ENCODE measurements around the gene LIMK1.

LIMK1 gene

DNA sequence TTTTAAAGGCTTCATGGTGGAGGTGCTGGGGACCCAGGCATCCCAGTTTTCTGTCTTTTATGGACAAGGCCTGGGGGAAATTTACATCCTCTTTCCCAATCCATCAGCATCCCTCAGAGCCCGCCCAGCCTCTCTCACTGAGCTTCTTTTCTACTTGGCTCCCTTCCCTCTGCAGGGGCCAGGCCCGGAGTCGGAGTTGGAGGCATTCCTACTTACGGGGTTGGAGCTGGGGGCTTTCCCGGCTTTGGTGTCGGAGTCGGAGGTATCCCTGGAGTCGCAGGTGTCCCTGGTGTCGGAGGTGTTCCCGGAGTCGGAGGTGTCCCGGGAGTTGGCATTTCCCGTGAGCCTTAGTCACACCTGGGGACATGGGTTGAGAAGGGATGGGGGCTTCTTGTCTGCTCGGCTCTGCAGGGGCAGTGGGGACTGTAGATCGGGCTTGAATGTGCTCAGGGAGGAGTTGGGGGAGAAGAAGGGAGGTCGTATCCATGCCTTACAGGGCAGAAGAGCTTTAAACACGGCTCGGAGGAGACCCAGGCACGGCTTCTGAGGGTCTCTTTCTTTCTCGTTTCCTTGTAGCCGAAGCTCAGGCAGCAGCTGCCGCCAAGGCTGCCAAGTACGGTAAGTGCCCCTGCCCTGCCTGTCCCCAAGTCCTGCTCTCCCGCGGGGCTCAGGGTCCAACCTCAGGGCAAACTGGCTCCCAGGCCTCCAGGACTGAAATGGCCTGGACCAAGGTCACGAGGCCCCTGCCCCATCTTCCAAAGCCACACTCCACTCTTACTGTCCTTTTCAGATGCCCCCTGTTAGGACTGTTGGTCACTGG is 27.3 kb upstream of the LIMK1 start:
- DNase-seq = no peak

- no peak for DNase-seq
These were observed 26.2 kb upstream of the LIMK1 start for GRCh38 chr7:74057216-74057925.

GRCh38 chr7:74057987-74058386 is 25.6 kb upstream of the LIMK1 start:
- no peak for DNase-seq

- DNase-seq = no peak
These were observed 25.1 kb upstream of the LIMK1 start for GRCh38 chr7:74058486-74058885.

DNA sequence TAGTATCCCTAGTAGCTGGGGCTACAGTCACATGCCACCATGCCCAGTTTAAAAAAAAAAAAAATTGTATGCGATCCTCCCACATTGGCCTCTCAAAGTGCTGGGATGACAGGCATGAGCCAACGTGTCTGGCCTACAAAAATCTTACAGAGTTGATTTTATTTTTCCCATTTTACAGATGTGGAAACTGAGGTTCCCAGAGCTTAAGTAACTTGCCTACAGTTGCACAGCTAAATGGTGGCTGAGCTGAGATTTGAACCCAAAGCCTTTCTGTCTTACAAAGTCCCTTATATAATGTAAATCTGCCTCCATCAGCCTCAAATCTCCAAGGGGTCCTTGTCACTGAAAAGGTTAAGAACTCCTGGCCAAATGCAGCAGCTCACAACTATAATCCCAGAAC is 24.6 kb upstream of the LIMK1 start:
- DNase-seq = no peak

- DNase-seq = no peak
These were observed 23.7 kb upstream of the LIMK1 start for GRCh38 chr7:74059681-74060588.

GRCh38 chr7:74061840-74062539 is 21.6 kb upstream of the LIMK1 start:
- peak; percentile 55 for DNase-seq

DNA sequence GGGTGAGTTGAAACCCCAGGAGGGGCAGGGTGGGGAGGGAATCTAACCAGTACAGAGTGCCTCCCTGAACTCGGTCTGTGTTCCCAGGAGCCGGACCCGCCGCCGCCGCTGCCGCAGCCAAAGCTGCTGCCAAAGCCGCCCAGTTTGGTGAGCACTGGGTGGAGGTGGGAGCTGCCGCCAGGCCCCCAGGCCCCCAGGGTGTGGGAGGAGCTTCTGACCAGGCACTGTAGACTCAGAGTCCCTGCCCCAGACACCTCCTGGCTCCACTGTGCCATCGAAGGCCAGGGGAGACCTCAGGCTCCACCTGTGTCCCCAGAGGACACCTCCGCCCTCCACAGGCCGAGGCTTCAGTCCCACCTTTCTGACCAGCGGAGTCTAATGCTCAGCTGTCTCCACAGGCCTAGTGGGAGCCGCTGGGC is 20.4 kb upstream of the LIMK1 start:
- no peak for DNase-seq

DNA sequence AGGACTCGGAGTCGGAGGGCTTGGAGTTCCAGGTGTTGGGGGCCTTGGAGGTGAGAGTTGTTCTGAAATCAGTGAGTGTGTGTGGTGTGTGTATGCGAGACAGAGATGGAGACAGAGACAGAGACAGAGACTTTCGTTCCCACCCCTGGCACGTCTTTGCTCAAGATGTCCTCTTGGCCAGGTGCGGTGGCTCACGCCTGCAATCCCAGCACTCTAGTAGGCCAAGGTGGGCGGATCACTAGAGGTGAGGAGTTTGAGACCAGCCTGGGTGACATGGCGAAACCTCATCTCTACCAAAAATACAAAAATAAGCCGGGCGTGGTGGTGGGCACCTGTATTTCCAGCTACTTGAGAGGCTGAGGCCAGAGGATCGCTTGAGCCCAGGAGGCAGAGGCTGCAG is 20.0 kb upstream of the LIMK1 start:
- no peak for DNase-seq

DNA sequence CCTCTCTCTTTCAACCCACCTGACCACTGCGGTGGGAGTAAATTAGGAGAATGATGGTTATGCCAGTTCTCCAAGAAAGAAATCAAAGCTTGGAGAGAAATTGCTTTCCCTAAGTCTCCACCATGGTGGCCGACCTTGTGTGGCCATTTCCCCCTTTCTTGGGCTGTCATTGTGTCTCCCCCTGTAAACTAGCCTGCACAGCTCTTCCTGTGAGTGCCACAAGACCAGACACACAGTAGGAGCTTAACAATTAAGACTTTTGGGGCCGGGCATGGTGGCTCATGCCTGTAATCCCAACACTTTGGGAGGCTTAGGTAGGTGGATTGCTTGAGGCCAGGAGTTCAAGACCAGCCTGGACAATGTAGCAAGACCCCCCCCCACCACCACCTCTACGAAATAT is 18.9 kb upstream of the LIMK1 start:
- no peak for DNase-seq

- no peak for DNase-seq
These were observed 17.0 kb upstream of the LIMK1 start for GRCh38 chr7:74066626-74067025.

DNA sequence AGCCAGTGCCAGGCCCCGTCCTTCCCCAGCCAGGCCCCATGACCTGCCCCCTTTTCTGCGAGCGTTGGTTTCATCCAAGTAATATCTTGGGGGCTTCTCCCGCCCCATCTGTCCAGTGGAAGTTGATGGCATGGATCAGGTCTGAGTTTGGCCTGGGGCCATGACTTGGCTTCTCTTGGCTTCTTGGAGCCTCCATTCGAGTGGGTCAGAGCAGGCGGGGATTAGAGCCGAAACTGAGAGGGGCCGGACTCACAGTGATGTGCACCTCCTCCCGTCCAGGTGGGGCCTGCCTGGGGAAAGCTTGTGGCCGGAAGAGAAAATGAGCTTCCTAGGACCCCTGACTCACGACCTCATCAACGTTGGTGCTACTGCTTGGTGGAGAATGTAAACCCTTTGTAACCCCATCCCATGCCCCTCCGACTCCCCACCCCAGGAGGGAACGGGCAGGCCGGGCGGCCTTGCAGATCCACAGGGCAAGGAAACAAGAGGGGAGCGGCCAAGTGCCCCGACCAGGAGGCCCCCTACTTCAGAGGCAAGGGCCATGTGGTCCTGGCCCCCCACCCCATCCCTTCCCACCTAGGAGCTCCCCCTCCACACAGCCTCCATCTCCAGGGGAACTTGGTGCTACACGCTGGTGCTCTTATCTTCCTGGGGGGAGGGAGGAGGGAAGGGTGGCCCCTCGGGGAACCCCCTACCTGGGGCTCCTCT is 15.1 kb upstream of the LIMK1 start:
- no peak for DNase-seq

GRCh38 chr7:74069086-74069541 is 14.5 kb upstream of the LIMK1 start:
- no peak for DNase-seq

DNA sequence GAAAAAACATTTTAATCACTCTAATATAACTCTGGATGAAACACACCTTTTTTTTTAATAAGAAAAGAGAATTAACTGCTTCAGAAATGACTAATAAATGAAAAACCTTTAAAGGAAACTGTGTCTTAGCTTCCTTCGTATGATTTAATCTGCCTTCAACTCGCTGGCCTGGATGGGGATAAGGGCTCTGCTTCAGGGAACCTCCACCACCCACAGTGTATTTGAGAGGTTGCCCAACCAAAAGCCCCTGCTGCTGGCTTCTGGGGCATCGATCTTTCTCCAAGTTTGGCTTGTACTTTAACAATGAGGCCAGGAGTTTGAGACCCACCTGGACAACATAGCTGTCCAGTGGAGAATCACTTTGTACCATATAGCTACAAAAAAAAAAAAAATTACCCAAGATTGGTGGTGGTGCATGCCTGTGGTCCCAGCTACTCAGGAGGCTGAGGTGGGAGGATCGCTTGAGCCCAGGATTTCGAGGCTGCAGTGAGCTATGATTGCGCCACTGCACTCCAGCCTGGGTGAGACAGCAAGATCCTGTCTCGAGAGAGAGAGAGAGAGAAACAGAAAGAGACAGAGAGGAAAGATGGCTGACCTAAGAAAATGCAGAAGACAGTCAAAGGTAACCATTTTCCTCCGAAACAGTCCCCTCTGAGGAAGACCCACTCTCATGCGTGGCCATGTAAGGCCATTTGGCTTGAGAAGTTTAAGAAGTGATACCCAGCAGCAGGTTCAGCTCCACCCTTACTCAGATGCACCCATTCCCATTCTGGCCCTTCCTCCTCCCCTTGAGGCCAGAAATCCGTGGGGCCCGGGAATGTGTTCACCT is 13.6 kb upstream of the LIMK1 start:
- DNase-seq = no peak

DNA sequence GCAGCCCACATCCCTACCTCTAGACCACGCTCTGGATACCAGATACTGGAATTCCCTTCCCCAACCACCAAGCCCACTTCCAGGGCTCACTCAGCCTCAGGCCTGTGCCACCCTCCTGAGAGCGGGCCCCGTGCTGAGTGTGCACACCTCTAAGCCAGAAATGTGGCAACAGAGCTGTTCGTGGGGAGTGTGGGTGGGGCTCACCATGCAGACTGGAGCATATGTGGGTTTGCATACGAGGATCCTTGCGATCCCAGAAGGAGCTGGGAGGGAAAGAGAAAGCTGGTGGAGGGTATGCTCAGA is 13.0 kb upstream of the LIMK1 start:
- no peak for DNase-seq

- no peak for DNase-seq
These were observed 12.5 kb upstream of the LIMK1 start for GRCh38 chr7:74071121-74071520.

- DNase-seq = no peak
These were observed 8.8 kb upstream of the LIMK1 start for GRCh38 chr7:74074770-74075169.

- DNase-seq = no peak
These were observed 5.1 kb upstream of the LIMK1 start for GRCh38 chr7:74078461-74078860.

- DNase-seq = no peak
These were observed 861 bp upstream of the LIMK1 start for GRCh38 chr7:74082770-74083116.

- peak; percentile 49 for DNase-seq
These were observed 521 bp downstream of the LIMK1 start for GRCh38 chr7:74083928-74084721.
